Thyroid gland (tissue), 4 donors: ENCODE results near the gene STX10. TPM values are rescaled to one million over a fixed set of nuclear protein-coding genes. Genes with fewer than 3 reads are reported as not detected.

Experiments used
- DNase-seq, 2 donors: peaks; one replicate each; pipeline ENCODE4 v3.0.0-alpha.2; 2019
- H3K27ac ChIP-seq, 3 donors: fragments of 200-600 bp; sonication (generic); 1 replicate in 2 of 3; 2 replicates in 1 of 3; pipeline ENCODE4 v1.5.1; 2016 to 2019; ENCODE audit warnings: mild to moderate bottlenecking in 1 of 3, moderate library complexity in 1 of 3
- H3K27me3 ChIP-seq: fragments of 200-600 bp; sonication (generic); one replicate; pipeline ENCODE4 v1.5.1; 2019
- H3K36me3 ChIP-seq, 2 donors: fragments of 200-600 bp; sonication (generic); one replicate each; pipeline ENCODE4 v1.5.1; 2016 to 2019
- H3K4me1 ChIP-seq, 2 donors: fragments of 200-600 bp; sonication (generic); one replicate each; pipeline ENCODE4 v1.5.1; 2017 to 2019
- H3K4me3 ChIP-seq, 3 donors: fragments of 200-600 bp; sonication (generic); replicated peaks in 1 of 3; 1 replicate in 2 of 3; 2 replicates in 1 of 3; pipeline ENCODE4 v1.5.1; 2016; ENCODE audit warnings: mild to moderate bottlenecking in 1 of 3
- H3K9me3 ChIP-seq: fragments of 200-600 bp; sonication (generic); one replicate; pipeline ENCODE4 v1.5.1; 2017
- CTCF ChIP-seq, 6 experiments: fragments of 200-600 bp in 3 of 6; fragments of 450-650 bp in 3 of 6; sonication (generic) in 3 of 6; IDR thresholded peaks; one replicate each; pipeline ENCODE4 v1.5.1; 2016 to 2019; ENCODE audit warnings: antibody characterized with exemption in 6 of 6, mild to moderate bottlenecking in 2 of 6, inconsistent platforms in 1 of 6, moderate library complexity in 1 of 6
- POLR2A ChIP-seq, 2 donors: fragments of 450-650 bp; IDR thresholded peaks; one replicate each; pipeline ENCODE4 v1.6.1; 2017; ENCODE audit warnings: antibody characterized with exemption in 2 of 2, mild to moderate bottlenecking in 2 of 2, moderate library complexity in 1 of 2
- WGBS, 2 donors: methylation state at CpG; one replicate each; pipeline ENCODE4 v1.1.5; 2017; 5-methylcytosine and 5-hydroxymethylcytosine counted together
- intact Hi-C: fragments of 100-400 bp; cut with DNase I; formaldehyde crosslinking; loops from one replicate; pipeline ENCODE4 v1.15.1; 2023
- total RNA-seq, 4 donors: library from RNA; depleted of rRNA; stranded (reverse); fragments of >200 nt; gene quantifications; one replicate each; pipeline ENCODE4 v1.2.3, GENCODE V29; 2016

Gene STX10
- total RNA-seq, 4 donors from 2014 or later: 39.2 to 91.9 (median 56.5) TPM

DNA sequence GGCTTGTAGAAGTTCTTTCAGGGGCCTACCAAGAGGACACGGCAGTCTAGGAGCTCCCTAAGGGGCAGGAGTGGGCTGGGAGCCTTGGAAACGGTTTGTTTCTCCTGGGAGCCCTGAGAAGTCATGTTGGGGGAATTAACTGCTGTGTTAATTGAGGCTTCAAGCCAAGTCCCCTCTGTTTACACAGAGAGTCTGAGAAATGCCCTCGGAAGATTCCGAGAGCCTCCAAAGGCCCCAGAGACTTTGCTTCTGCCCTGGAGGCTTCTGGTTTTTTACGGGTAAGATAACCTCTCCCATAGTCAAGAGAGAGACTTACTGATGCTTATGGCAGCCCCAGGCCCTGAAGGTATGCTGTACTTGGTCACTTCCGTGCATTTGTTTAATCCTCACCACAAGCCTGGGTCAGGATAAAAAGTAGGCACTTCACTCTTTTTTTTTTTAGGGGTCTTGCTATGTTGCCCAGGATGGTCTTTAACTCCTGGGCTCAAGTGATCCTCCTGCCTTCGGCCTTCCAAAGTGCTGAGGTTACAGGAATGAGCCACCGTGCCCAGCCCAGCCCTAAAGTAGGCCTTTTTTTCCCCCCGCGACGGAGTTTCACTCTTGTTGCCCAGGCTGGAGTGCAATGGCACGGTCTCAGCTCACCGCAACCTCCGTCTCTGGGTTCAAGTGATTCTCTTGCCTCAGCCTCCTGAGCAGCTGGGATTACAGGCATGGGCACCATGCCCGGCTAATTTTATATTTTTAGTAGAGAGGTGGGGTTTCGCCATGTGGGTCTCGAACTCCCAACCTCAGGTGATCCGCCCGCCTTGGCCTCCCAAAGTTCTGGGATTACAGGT is 15.2 kb upstream of the STX10 start:
- no peak for DNase-seq
- no peak overlapping the region for H3K4me3 ChIP-seq
- intact Hi-C loops: no loop called here
- H3K4me1 ChIP-seq: peaks cover 43 to 74% of the 10 kb centered on the region in 2 donors
- H3K27ac ChIP-seq: peak overlapping the region; percentile 89 to 97 (median 93)
- no peaks in the 10 kb centered on the region for H3K27me3 ChIP-seq
- no peaks in the 10 kb centered on the region for H3K9me3 ChIP-seq
- TF ChIP-seq POLR2A (IDR thresholded peaks at IDR 0.05) (no peak), CTCF (IDR thresholded peaks at IDR 0.05) (no peak)
- WGBS, 2 donors: 75 to 79% methylated on average over 18 to 19 of the region's 19 CpGs
- no peaks in the 10 kb centered on the region for H3K36me3 ChIP-seq

GRCh38 chr19:13164343-13165161 is 14.4 kb upstream of the STX10 start:
- no peaks in the 10 kb centered on the region for H3K27me3 ChIP-seq
- H3K4me3 ChIP-seq: peak overlapping the region in 1 of 3 donors; percentile 35
- 24 to 28% methylated on average over 17 to 19 of the region's 19 CpGs for WGBS, 2 donors
- H3K9me3 ChIP-seq: no peaks in the 10 kb centered on the region
- DNase-seq: peak; percentile 35 to 48
- no peak for TF ChIP-seq CTCF (IDR thresholded peaks at IDR 0.05)
- TF ChIP-seq POLR2A (IDR thresholded peaks at IDR 0.05): no peak
- H3K4me1 ChIP-seq: peaks cover 43 to 66% of the 10 kb centered on the region in 2 donors
- intact Hi-C loops: no loop called here
- no peaks in the 10 kb centered on the region for H3K36me3 ChIP-seq
- peak overlapping the region; percentile 89 to 97 (median 93) for H3K27ac ChIP-seq

- peak overlapping the region; percentile 89 to 97 (median 93) for H3K27ac ChIP-seq
- intact Hi-C loops: no loop called here
- H3K9me3 ChIP-seq: no peaks in the 10 kb centered on the region
- peaks cover 43 to 62% of the 10 kb centered on the region in 2 donors for H3K4me1 ChIP-seq
- WGBS, 2 donors: 10 to 20% methylated on average over 8 to 20 of the region's 20 CpGs
- peak; percentile 87 for DNase-seq
- H3K4me3 ChIP-seq: peak overlapping the region in 1 of 3 donors; percentile 35
- no peaks in the 10 kb centered on the region for H3K36me3 ChIP-seq
- H3K27me3 ChIP-seq: no peaks in the 10 kb centered on the region
- TF ChIP-seq CTCF (IDR thresholded peaks at IDR 0.05) (no peak), POLR2A (IDR thresholded peaks at IDR 0.05) (peak in 1 of 2 donors; percentile 57)
Observed at GRCh38 chr19:13163609-13164342, 13.6 kb upstream of the STX10 start.

GRCh38 chr19:13162724-13163608 is 12.8 kb upstream of the STX10 start:
- H3K27ac ChIP-seq: peak overlapping the region; percentile 89 to 97 (median 93)
- peak; percentile 98 for DNase-seq
- intact Hi-C loops: no loop called here
- no peak for TF ChIP-seq CTCF (IDR thresholded peaks at IDR 0.05)
- peak; percentile 87 to 88 for TF ChIP-seq POLR2A (IDR thresholded peaks at IDR 0.05)
- peaks cover 38 to 56% of the 10 kb centered on the region in 2 donors for H3K4me1 ChIP-seq
- WGBS, 2 donors: 5 to 7% methylated on average over 23 to 36 of the region's 58 CpGs
- no peaks in the 10 kb centered on the region for H3K36me3 ChIP-seq
- H3K4me3 ChIP-seq: peak overlapping the region in 1 of 3 donors; percentile 35
- H3K9me3 ChIP-seq: no peaks in the 10 kb centered on the region
- no peaks in the 10 kb centered on the region for H3K27me3 ChIP-seq
